GM19351 (cell line): ENCODE data around the gene SYNPO2.
"Not testable (repeated sequence)": the region's sequence is repeated elsewhere in the genome, so short reads cannot be mapped to it uniquely, and the experiment has no call there.

Experiments used
- ATAC-seq: cut with Tn5 transposase; IDR thresholded peaks from one replicate; pipeline ENCODE4 v1.9.1; 2021; ENCODE audit warnings: mild to moderate bottlenecking, moderate library complexity; ENCODE audit not compliant: unreplicated experiment

The SYNPO2 gene

DNA sequence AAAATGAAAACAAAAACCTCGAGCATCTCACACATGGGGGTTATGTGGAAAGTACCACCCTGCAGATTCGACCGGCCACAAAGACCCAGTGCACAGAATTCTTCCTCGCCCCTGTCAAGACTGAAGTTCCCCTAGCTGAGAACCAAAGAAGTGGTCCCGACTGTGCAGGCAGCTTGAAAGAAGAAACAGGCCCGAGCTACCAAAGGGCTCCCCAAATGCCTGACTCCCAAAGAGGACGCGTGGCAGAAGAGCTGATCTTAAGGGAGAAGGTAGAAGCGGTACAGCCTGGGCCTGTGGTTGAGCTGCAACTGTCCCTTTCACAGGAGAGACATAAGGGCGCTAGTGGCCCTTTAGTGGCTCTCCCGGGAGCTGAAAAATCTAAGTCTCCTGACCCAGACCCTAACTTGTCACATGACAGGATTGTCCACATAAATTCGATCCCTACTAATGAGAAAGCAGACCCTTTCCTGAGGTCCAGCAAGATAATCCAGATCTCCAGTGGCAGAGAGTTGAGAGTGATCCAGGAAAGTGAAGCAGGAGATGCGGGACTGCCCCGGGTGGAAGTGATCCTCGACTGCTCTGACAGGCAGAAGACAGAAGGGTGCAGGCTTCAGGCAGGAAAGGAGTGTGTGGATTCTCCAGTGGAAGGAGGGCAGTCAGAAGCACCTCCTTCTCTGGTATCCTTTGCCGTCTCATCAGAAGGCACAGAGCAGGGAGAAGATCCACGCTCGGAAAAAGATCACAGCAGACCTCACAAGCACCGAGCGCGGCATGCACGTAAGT, 138.2 kb downstream of the SYNPO2 start:
- no peak for ATAC-seq

GRCh38 chr4:119027811-119028210, 139.2 kb downstream of the SYNPO2 start:
- ATAC-seq = no peak

- no peak for ATAC-seq
Observed at GRCh38 chr4:119028296-119028695, 139.6 kb downstream of the SYNPO2 start.

GRCh38 chr4:119029847-119030535, 141.3 kb downstream of the SYNPO2 start:
- ATAC-seq = no peak

GRCh38 chr4:119030536-119030890, 141.9 kb downstream of the SYNPO2 start:
- no peak for ATAC-seq

DNA sequence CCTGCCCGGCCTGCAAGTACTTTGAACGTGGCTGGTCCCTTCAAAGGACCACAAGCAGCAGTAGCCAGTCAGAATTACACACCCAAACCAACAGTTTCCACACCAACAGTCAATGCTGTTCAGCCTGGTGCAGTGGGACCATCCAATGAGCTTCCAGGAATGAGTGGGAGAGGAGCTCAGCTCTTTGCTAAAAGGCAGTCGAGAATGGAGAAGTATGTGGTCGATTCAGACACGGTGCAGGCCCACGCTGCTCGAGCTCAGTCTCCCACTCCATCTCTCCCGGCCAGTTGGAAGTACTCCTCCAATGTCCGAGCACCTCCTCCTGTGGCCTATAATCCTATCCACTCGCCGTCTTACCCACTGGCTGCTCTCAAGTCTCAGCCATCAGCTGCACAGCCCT, 142.6 kb downstream of the SYNPO2 start:
- no peak for ATAC-seq

DNA sequence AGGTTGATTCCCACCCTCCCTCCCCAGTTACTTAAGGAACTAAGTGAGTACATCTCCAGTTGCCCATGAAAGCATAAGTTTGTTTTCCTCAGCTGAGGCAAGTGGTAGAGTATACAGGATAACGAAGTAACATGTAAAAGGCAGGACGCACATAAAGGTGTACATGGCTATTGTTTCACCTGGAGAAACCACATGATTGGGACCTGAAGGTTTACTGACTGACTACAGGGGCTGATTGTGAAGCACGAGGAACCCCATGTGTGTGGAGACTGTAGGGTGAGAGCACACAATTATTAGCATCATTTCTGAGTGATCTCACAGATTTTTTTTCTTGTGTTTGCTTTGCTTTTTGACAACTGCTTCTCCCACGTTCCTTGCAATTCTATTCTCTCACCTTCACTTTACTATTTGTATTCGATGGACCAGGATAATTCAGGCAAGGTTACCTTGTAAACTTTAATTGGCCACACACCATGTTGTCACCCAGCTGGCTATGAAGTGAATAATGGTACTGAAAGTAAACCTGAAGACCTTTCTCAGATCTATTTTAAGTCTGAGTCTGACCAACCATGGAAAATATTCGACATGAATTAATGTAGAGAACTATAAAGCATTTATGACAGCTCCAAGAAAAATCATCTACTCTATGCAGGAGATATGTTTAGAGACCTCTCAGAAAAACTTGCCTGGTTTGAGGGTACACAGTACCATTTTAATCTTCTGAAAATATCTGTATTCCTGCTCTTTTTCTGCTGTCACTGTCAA, 144.4 kb downstream of the SYNPO2 start:
- ATAC-seq = peak; percentile 65

DNA sequence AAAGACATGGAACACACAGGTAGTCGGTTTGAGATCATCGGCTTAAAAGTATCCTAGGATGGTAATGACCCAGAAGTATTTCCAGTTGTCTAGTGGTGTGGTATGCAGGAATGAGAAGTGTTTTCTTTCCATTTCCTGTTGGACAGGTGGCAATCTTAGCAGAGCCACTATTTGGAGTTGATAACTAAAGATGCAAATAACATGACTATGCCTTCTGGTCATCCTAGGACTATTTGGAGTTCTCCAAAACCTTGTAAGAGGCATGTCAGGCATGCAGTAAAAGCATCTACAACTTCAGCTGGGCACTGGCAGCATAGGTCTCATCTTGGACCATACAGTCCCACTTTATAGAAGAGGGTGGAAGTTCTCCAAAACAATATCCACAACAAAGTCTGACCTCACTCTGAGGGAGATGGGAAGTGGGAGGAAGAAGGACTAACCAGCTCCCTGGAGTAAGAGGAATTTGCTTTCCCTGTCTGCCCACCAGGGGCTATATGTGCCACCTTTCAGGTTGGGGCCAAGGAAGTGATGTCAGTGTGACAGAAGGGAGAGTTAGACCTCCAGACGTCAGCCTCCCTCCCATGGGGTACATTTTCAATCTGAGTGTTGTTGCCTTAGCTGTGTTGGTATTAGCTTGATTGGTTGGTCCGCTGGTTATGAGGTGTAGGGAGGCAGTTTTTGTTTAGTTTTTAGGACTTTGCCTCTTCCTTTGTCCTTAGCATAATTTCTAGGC, 145.8 kb downstream of the SYNPO2 start:
- no peak for ATAC-seq

GRCh38 chr4:119035951-119036737, 147.5 kb downstream of the SYNPO2 start:
- ATAC-seq = no peak

DNA sequence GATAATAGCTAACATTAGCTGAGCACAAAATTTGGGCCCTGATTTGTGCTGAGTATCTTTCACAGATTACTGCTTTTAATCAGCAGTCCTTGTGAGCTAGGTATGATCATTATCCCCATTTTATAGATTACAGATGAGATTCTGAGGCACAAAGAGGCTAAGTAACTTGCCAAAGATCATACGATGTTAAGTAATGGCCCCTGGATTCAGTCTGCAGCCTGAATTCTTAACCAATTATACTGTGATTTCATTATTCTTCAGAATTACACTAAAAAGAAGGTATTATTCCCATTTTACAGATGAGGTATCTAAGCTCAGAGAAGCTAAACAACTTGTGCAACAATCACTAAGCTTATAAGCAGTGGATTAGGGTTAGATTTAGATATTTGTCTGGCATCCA, 149.1 kb downstream of the SYNPO2 start:
- no peak for ATAC-seq

DNA sequence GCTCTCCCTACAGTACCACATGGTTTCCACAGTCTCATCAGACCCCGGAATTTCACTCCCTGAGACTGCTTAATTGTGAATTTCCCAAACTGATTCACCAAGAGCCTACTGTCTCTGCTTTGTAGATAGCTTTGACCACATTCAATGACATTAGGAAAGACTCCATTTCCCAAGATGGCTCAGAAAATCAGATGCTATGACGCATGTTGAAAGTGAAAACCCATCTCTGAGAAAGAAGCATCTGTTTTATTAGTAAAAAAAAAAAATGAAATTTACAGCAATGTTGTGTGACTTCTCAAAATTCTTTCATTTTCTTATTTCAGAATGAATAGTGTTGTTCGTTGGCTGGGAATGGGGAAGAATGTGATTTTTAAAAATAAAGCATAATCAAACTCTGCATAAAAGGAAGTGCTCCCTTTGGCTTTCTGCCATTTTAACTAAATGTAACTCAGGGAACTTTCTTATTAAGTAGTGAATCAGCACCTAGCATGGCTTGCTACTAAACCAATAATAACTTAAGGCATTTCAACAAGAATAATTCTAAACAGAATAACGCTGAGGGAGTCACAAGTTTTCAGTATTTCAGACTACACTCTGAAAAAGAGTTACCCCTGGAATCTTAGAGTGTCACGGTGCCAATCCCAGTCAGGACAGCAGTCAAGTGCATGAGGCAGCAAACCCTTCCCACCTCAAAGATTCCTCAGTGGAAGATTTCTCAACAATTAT, 149.6 kb downstream of the SYNPO2 start:
- ATAC-seq = peak; percentile 46

GRCh38 chr4:119039160-119039559, 150.5 kb downstream of the SYNPO2 start:
- no peak for ATAC-seq

GRCh38 chr4:119039779-119040178, 151.1 kb downstream of the SYNPO2 start:
- no peak for ATAC-seq

DNA sequence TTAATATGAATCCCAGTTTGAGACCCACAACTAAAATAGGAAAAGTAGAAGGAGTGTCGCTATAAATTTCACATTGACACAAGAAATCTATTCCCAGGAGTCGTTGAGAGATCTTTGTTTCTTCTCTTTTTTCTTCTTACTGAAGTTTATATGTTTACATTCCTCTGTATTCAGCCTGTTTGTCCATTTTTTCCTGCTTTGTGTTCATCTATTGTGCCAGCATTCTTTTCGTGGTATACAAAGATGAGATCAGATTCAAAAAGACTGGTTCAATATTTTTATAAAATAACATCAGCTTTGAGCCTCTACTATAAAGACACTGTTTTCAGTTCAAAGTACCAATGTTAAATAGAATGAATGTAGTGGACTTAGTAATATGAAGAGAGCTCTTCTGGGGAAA, 151.6 kb downstream of the SYNPO2 start:
- no peak for ATAC-seq

DNA sequence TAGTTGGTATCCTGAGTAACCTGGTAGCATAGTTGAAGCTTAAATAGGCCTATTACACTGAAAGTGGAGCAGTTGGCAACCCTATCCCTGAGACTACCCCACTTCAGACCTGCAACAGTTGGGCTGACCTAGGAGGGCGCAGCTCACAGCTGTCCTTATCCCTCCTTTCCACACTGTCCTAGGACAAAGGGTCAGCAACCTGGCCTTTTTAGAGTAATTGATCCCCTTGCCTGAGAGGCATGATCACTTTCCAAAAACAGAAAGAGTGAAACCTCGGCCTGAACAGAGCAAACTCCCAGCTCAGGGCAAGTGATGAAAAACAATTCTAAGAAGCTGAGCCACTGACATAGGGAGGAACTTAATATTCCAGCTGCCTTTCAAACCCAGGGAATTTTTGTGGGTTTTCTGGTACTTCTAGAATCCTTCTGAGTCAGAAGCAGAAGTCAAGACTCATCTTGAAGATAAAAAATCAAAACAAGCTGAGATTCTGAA, 152.1 kb downstream of the SYNPO2 start:
- no peak for ATAC-seq

- ATAC-seq = no peak
Observed at GRCh38 chr4:119041396-119041795, 152.7 kb downstream of the SYNPO2 start.

DNA sequence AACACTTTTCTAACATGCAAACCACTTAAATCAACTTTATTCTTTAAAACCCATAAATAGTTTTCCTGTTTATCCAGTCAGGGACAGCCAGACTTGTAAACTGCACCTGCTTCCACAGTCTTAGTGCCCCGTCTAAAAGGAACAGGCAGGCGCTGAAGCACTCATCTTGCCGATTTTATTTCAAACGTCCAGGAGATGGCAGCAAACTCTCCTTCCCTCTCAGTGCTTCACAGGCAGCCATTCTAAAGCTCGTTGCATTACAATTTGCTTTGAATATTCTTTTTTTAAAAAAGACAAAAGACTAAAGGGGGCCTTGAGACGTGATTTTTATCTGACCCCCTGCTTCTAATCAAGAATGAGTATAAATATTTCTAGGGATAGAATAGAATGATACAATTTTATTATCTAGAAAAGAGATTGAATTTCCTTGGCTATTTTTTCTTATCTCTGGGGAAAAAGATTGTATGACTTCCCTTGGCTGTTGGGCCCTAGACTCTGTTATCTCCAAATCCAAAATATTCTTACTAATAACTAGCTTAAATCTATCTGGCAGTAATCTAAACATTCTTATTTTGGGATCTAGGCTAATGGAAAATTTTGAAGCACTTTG, 153.4 kb downstream of the SYNPO2 start:
- peak; percentile 84 for ATAC-seq

DNA sequence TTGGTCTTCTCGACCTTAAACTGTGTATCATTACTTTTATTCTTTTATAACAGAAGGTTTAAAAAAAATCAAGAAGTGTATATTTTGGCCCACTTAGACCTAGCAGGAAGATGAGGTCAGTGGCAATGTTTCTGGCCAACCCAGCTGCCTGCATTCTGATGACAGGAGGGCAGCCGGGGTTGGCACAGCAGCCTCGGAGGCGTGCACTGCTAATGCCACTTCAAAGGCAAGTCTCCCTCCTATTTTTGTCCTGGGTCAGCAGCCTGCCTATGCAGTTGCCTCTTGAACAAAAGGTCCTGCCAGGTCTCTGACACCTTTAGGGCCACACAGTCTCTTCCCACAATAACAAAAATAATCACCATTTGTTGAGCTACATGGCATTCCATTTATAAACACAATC, 157.6 kb downstream of the SYNPO2 start:
- ATAC-seq = no peak

DNA sequence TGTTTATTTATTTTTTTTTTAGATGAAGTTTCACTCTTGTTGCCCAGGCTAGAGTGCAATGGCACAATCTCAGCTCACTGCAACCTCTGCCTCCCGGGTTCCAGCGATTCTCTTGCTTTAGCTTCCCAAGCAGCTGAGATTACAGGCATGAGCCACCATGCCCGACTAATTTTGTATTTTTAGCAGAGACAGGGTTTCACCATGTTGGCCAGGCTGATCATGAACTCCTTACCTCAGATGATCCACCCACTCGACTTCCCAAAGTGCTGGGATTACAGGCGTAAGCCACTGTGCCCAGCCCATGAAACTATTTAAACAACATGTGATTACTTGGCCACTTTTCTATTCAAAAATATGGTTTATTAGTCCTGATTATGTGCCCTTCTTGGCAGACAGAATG, 158.4 kb downstream of the SYNPO2 start:
- not testable (repeated sequence) for ATAC-seq
